SU-DHL-6 (cell line): Measurements from ENCODE around the gene LURAP1L.

ENCODE experiments used
- CTCF ChIP-seq: fragments of 200-600 bp; sonication (generic); IDR thresholded peaks from one replicate; pipeline ENCODE4 v1.5.1; 2017; ENCODE audit warnings: antibody characterized with exemption, mild to moderate bottlenecking, low read length, moderate library complexity; ENCODE audit not compliant: insufficient read depth, poor library complexity, severe bottlenecking
- EZH2phosphoT487 ChIP-seq: fragments of 200-600 bp; sonication (generic), shearing (Covaris generic); conservative IDR thresholded peaks from 2 replicates; pipeline ENCODE4 v1.6.1; 2018; ENCODE audit warnings: mild to moderate bottlenecking, antibody characterized with exemption, low read length, moderate library complexity, mixed read lengths

GRCh38 chr9:12843735-12844134 is 68.9 kb downstream of the LURAP1L start:
- TF ChIP-seq CTCF (no peak), EZH2phosphoT487 (no peak)
